Measurements from ENCODE around the gene TULP1. TPM values are rescaled to one million over a fixed set of nuclear protein-coding genes. Genes with fewer than 3 reads are reported as not detected.

Gene TULP1
- total RNA-seq, 1 experiment from 2014 or later = not detected

DNA sequence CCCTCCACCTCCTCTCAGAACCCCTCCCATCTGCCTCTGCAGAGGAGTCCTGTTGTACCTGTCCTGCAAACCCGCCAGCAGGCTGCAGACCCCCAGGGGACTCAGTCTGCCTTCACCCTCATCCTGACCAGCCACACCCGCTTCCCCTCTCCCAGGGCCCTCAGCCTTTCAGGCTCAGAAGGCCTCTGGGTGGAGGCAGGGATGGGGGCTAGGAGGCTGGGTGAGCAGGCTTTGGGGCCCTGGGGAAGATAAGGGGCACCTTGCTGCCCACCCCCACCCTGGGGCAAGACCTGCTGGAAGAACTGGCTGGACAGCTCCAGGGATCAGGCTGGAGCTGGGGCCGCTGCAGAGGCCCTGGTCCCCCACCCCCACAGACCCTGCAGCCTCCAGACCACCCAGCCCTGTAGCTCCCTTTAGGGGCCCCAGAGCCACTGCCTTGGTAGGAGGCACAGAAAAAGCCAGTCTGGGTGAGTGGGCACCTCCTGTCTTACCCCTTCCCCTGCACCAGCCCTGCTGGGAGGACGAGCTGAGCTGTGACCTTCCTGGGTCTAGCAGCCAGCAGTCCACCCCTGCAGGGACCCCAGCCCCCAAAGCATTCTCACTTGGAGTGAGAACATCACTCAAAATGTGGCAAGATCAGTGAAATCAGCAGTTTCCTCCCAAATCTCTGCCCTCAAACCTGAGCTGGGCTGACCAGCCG is 21.0 kb downstream of the TULP1 start:
- Histone ChIP-seq H2BK12ac (ENCODE audit: insufficient read length, low read depth, low read length) (no peak overlapping the region), H3K27me3 (ENCODE audit: insufficient read depth, low read length) (no peaks in the 10 kb centered on the region; the same call in 1 of the 2 replicates), H4K20me1 (ENCODE audit: control insufficient read depth, insufficient read depth, insufficient read length) (peaks cover 3% of the 10 kb centered on the region), H2BK20ac (ENCODE audit: low read depth, low read length, poor library complexity, severe bottlenecking) (no peak overlapping the region), H2AFZ (ENCODE audit: low read length) (no peak overlapping the region), H2BK5ac (ENCODE audit: insufficient read length, low read length) (no peak overlapping the region), H3K27ac (ENCODE audit: insufficient read length, low read depth, low read length) (no peak overlapping the region), H3K79me1 (ENCODE audit: insufficient read depth, low read depth, low read length, poor library complexity, severe bottlenecking) (no peaks in the 10 kb centered on the region), H3K4me1 (ENCODE audit: insufficient read depth, low read length) (peaks cover 18% of the 10 kb centered on the region; the same call in 1 of the 2 replicates), H3K4ac (ENCODE audit: low read depth, low read length) (no peak overlapping the region), H3K4me2 (ENCODE audit: insufficient read depth, insufficient read length, low read length) (no peak overlapping the region), H3K79me2 (ENCODE audit: insufficient read depth, low read length) (peaks cover 2% of the 10 kb centered on the region; the same call in 1 of the 2 replicates), H2BK120ac (ENCODE audit: low read depth, low read length, poor library complexity, severe bottlenecking) (no peak overlapping the region), H4K8ac (replicated peaks; ENCODE audit: insufficient read length, low read depth, low read length) (no peak overlapping the region), H3K23me2 (ENCODE audit: insufficient read length, low read depth, low read length, poor library complexity, severe bottlenecking) (peaks cover 9% of the 10 kb centered on the region), H2BK15ac (ENCODE audit: low read depth, low read length) (no peak overlapping the region), H2AK5ac (ENCODE audit: insufficient read length, low read length) (no peak overlapping the region), H3T11ph (ENCODE audit: low read length) (no peak overlapping the region), H3K9me3 (ENCODE audit: control insufficient read depth, low read depth, low read length) (no peaks in the 10 kb centered on the region), H4K91ac (ENCODE audit: insufficient read length, low read depth, low read length) (no peak overlapping the region), H3K14ac (ENCODE audit: insufficient read depth, low read length) (peak overlapping the region; percentile 56), H4K5ac (ENCODE audit: insufficient read length, low read depth, low read length) (no peak overlapping the region), H3K23ac (ENCODE audit: insufficient read length, low read depth, low read length) (no peak overlapping the region), H3K56ac (ENCODE audit: insufficient read length, low read depth, low read length) (no peak overlapping the region), H3K9ac (ENCODE audit: extremely low read depth, insufficient read length, low read length) (no peak overlapping the region), H3K18ac (ENCODE audit: insufficient read length, low read depth, low read length) (peak overlapping the region; percentile 43)
- H3K27ac Mint-ChIP-seq = peak overlapping the region in 2 of 3 experiments; percentile 59 to 94; a peak in 3 of 7 replicates
- no peaks in the 10 kb centered on the region; a peak in 1 of 5 replicates for H3K9me3 Mint-ChIP-seq
- no CpG with 5 or more reads among the region's 5 CpGs for WGBS (ENCODE audit: extremely low coverage, insufficient read length, low lambda C conversion rate)
- H3K36me3 Mint-ChIP-seq (ENCODE audit: insufficient read depth in 1 of 3, low read depth in 3 of 3) = no peaks in the 10 kb centered on the region; a peak in 1 of 7 replicates
- peak; percentile 41 for DNase-seq
- H3K4me3 Mint-ChIP-seq = peak overlapping the region; percentile 39 to 78; a peak in 4 of 5 replicates
- TF ChIP-seq, protein P1, sequence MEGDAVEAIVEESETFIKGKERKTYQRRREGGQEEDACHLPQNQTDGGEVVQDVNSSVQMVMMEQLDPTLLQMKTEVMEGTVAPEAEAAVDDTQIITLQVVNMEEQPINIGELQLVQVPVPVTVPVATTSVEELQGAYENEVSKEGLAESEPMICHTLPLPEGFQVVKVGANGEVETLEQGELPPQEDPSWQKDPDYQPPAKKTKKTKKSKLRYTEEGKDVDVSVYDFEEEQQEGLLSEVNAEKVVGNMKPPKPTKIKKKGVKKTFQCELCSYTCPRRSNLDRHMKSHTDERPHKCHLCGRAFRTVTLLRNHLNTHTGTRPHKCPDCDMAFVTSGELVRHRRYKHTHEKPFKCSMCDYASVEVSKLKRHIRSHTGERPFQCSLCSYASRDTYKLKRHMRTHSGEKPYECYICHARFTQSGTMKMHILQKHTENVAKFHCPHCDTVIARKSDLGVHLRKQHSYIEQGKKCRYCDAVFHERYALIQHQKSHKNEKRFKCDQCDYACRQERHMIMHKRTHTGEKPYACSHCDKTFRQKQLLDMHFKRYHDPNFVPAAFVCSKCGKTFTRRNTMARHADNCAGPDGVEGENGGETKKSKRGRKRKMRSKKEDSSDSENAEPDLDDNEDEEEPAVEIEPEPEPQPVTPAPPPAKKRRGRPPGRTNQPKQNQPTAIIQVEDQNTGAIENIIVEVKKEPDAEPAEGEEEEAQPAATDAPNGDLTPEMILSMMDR (conservative IDR thresholded peaks at IDR 0.05) = no peak
- H3K4me1 Mint-ChIP-seq = peaks cover 70 to 78% of the 10 kb centered on the region in 2 experiments
- H3K27me3 Mint-ChIP-seq (ENCODE audit: low read depth) = peaks cover 13% of the 10 kb centered on the region
